GM19035 (cell line): ENCODE measurements around the gene IPPK.

Experiments
- ATAC-seq: cut with Tn5 transposase; IDR thresholded peaks from one replicate; pipeline ENCODE4 v1.9.1; 2021; ENCODE audit not compliant: unreplicated experiment

The IPPK gene

GRCh38 chr9:92615790-92616189 is 54.1 kb downstream of the IPPK start:
- no peak for ATAC-seq

DNA sequence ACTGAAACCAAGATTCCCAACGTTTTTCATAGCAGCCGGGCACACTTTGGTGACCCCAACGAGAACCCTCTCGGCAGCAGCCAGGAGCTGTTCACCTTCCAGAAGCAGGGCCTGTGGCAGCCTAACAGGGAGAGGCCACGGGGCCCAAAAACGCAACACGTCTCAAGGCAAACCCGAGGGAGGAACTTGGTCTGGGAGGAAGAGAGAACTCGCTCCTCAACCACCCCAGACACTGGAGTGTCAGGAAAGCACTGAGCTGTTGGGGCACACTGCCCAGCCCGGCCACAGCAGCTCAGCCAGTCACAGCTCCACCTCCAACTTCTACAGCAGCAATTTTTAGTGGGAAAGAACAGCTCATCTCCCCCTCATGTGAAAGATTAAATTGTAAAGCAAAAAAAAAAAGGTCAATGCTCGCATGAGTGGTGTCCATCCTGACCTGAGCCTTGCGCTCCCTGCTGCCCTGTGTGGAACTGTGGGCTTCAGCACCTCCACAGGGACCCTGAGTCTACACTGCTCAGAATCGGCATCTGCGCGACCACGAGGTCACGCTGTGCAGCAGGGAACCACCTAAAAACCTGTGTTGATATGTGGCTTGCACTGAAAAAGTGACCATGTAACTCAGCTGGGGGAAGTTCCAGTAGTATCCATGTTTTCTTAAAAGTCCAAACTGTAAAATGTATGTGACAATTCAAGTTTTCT is 55.0 kb downstream of the IPPK start:
- no peak for ATAC-seq

GRCh38 chr9:92614123-92614510 is 55.8 kb downstream of the IPPK start:
- no peak for ATAC-seq

GRCh38 chr9:92613268-92614122 is 56.4 kb downstream of the IPPK start:
- ATAC-seq, result no peak

- ATAC-seq, result no peak
Observed at GRCh38 chr9:92612816-92613215, 57.1 kb downstream of the IPPK start.

- ATAC-seq, result no peak
Observed at GRCh38 chr9:92612292-92612691, 57.6 kb downstream of the IPPK start.

GRCh38 chr9:92611621-92612285 is 58.2 kb downstream of the IPPK start:
- ATAC-seq, result no peak

- ATAC-seq, result no peak
Observed at GRCh38 chr9:92610470-92611420, 59.2 kb downstream of the IPPK start.

- no peak for ATAC-seq
Observed at GRCh38 chr9:92608909-92609445, 61.0 kb downstream of the IPPK start.

GRCh38 chr9:92608241-92608908 is 61.6 kb downstream of the IPPK start:
- no peak for ATAC-seq

DNA sequence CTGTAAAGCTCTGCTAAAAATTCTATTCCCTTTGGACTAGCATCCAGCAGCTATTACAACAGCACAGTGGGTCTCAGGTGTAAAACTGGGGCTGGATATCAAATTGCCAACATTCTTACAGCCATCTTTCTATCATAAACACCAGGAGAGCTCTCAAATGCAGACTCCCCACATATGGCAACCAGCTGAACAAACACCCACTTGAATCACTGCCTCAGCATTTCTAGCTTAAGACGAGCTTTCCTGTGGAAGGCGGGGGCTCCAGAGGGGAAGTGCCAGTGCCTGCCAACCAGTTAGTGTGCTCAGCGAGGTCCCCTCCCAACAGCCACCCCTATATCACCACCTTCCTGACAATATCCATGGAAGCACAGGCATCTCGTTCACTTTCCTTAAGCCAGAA is 62.2 kb downstream of the IPPK start:
- ATAC-seq, result no peak

DNA sequence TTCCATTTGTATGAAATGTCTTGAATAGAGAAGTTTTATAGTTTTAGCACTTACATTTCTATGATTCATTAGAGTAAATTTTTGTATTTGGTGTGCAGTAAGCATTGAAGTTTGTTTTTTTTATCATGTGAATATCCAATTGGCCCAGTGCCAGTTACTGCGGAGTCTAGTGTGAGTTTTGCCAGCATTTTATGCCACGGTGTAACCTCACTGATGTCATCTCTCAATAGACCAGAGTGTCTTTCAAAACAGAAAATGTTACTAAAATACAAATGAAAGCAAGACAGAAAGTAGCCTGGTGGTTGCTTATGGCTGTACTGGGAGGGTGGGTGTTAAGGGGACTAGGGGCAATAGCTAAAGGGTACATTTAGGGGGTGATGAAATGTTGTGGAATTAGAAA is 62.8 kb downstream of the IPPK start:
- ATAC-seq, result no peak

GRCh38 chr9:92605224-92605623 is 64.7 kb downstream of the IPPK start:
- no peak for ATAC-seq

GRCh38 chr9:92603990-92604389 is 65.9 kb downstream of the IPPK start:
- ATAC-seq, result no peak

DNA sequence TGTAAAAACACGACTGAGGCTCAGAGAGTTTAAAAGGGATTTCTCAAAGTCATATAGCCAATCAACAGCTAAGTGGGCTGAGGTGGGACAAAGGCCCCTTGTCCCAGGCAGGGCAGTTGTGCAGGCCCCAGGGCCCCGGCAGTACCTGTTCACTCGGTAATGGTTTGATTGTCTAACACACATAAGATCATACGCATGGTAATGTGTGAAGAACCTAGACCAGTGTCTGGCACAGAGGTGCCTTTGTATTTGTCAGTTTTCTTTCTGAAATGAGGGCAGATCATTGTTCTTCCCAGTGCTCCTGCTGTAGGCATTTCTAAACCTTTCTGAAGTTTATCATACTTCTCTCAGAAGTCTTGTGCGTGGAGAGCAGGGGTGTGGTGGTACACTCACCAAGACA is 66.8 kb downstream of the IPPK start:
- no peak for ATAC-seq

DNA sequence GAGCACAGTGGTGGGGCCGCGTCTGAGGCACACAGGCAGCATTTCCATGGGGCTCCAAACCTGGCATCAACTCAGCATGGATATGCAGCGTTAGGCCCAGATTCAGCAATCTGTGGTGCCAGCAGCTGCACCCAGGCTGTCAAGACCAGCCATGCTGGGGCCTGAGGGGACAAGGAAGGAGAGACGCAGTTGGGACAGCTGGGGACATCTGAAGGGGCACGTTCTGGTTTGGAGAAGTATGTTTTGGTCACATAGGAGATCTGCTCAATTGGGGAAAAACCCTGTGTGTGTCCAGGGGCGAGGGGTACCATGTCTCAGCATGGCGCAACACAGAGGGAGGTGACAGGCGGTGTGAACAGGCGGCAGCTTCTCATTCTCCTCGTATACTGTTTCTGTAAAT is 67.5 kb downstream of the IPPK start:
- no peak for ATAC-seq

- no peak for ATAC-seq
Observed at GRCh38 chr9:92601451-92601850, 68.5 kb downstream of the IPPK start.

DNA sequence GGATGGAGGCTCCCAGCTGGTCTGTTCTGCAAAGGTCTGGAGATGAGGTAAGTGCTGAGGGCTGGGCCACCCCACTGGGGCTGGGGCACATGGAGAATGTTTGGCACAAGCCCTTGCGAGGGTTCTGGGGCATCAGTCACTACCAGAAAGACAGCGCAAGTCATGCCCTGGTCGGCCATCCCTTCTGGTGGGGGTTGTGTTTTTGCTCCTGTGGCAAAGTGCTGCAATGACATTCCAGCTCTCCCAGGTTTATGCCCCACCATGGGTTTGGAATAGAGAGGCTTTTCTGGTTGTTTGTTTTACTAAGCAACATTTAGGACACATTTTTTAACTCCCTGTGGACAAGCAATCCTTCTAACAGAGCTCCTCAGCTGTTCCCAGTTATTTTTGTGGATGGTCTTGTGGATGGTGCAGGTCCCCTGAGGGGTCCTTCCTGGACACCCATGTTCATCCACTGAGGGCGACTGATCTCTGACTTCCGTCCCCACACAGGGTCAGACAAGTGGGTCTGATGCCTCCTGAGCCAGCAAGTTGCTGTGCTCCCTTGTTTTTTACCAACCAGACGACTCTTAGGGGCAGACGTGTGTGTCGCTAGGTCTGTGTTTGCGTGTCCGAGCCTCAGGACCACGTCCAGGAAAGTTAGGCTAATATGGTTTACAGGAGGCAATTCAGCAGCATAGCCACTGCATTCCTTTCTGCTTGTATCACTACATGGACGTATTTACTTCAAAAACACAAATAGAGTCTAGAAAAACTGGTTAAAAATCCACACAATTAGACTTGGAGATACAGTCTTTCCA is 69.3 kb downstream of the IPPK start:
- no peak for ATAC-seq

GRCh38 chr9:92599938-92600461 is 69.9 kb downstream of the IPPK start:
- ATAC-seq, result no peak
